Stimulated activated CD8-positive, alpha-beta memory T cell treated with anti-CD3 and anti-CD28 coated beads, Interleukin-4, amount 100 ng/mL, for 4 hours (primary cell): ENCODE measurements around the gene IP6K1.
"Not testable (repeated sequence)": the region's sequence is repeated elsewhere in the genome, so short reads cannot be mapped to it uniquely, and the experiment has no call there.

Source experiments
- DNase-seq, 2 donors: peaks; one replicate each; pipeline ENCODE4 v3.0.0-alpha.2; 2020; ENCODE audit warnings: low read depth in 2 of 2, low spot score in 1 of 2

Gene IP6K1

DNA sequence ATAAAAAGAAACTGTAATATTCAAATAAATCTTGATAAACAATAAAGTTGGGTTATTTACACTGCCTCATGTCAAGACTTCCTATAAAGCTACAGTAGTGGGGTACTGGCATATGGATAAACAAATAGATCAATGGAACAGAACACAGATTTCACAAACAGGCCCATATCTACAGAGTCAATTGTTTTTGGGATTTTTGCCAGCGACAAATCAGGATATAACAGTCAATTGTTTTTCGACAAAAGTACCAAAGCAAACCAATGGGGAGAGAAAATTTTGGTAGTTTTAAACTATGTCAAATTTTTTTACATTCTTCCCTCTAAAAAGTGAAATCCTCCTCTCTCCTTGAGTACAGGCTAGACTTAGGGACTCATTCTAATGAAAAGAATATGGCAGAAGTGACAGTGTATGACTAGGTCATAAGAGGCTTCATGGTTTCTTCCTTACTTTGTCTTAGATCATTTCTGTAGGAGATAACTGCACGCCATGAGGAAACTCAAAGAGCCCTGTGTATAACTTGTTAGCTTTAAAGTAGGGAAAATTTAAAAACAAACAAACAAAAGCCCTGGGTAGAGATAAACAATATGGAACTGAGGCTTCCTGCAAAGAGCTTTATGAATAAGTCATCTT, 16.9 kb downstream of the IP6K1 start:
- DNase-seq: no peak

DNA sequence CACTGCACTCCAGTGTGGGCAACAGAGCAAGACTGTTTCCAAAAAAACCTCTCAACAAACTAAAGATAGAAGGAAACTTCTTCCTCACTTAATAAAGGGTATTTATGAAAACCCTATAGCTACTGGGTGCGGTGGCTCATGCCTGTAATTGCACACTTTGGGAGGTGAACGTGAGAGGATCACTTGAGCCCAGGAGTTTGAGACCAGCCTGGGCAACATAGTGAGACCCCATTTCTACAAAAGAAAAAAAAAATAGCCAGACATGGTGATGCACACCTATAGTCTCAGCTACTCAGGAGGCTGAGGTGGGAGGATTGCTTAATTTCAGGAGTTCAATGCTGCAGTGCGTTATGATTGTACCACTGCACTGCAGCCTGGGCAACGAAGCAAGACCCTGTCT, 22.4 kb downstream of the IP6K1 start:
- no peak for DNase-seq

GRCh38 chr3:49761661-49762060, 24.7 kb downstream of the IP6K1 start:
- DNase-seq: no peak

DNA sequence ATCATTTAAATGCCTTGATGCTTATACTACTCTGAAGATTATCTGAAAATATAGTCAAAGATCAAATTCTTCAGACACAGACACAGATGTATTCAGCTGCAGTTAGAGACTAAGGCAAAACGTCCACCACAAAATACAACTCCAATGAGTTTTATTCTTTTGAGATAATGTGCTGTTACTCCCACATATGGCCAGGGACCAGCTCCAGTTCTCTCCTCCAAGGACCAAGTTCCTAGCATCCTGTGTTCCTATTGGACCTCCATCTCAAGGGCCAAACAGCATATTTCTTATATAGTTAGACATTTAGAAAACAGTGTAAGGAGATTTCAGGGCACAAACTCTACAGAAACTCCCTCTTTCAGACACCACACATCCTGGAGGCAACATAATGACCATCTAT, 27.1 kb downstream of the IP6K1 start:
- no peak for DNase-seq

DNA sequence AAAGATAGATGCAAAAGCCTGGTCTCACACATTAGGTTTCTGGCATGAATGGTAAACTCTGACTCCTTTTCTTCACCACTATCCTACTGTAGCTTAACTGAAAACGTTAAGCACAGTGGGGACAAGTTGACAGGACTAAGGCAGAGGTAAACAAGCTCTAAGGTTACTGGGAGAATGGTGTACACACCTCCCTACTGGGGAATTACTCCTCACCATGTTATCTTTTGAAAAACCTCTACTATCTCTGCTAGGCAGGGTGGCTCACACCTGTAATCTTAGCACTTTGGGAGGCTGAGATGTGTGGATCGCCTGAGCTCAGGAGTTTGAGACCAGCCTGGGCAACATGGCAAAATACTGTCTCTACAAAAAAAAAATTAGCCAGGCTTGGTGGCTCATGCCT, 29.1 kb downstream of the IP6K1 start:
- DNase-seq: no peak

DNA sequence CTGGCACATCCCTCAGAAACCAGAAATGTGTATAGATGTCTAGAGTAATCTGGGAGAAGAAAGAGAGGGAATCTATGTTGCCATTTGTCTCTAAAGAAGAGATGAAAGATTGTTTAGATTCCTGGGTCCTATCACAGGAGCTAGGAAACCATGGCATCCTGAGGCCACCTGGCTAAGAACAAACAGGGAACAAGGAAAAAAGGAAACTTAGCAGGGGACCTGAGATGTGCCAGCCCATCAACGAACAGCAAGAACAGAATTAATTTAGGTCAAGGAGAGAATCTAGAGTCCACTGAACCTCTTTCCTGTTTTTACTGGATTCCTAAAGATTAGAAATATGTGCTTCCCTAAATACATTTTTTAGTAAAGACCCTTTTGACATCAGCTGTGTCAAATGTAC, 30.3 kb downstream of the IP6K1 start:
- DNase-seq: no peak

GRCh38 chr3:49754536-49754935, 31.8 kb downstream of the IP6K1 start:
- no peak for DNase-seq

DNA sequence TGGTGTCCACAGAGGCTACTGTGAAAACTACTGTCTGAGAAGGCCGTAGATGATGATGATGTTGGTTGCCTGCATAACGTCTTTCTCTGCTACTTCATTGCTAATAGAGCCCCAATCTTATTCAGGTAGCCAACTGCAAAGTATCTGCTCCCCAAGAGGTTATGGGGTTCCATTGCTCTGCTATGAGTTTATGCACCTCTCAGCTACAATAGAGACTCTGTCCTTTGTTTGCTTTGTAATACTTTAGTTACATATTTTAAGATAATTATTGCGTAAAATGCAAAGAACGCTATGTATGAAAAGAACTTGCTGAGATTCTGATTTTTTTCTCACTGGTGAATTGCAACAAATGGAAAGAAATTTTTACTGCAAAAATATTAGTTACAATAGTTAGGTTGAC, 34.8 kb downstream of the IP6K1 start:
- DNase-seq: no peak

DNA sequence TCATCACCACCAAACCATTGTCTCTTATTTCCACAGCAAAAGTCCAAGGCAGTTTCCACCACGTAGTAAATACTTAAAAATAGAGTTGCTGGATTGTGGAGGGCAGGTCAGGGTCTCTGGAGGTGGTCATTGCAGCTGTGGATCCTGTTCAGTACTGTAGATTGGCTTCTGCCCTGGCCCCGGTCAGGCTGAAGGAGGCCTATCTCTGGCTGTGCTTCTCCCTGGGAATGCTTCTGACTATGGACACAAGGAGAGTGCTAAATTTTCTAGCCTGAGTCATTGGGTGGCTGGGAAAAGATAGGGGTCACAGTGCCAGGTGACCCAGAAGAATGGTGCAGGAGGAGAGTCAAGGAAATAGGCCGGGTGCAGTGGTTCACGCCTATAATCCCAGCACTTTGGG, 36.3 kb downstream of the IP6K1 start:
- no peak for DNase-seq

- not testable (repeated sequence) for DNase-seq
Observed at GRCh38 chr3:49748874-49749273, 37.5 kb downstream of the IP6K1 start.

GRCh38 chr3:49747792-49748480, 38.4 kb downstream of the IP6K1 start:
- no peak for DNase-seq

DNA sequence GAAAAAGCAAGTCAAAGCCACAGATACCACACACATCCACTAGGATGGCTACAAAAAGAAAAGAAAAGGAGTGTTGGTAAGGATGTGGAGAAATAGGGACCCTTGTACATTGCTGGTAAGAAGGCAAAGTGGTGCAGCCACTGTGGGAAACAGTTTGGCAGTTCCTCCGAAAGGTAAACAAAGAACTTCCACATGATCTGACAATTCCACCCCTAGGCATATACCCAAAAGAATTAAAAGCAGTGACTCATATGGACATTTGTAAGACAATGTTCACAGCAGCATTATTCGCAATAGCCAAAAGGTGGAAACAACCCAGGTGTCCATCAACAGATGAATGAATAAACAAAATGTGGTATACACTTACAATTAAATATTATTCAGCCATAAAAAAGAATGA, 40.4 kb downstream of the IP6K1 start:
- DNase-seq: no peak

- no peak for DNase-seq
Observed at GRCh38 chr3:49740427-49740826, 45.9 kb downstream of the IP6K1 start.

- no peak for DNase-seq
Observed at GRCh38 chr3:49738067-49738713, 48.2 kb downstream of the IP6K1 start.

DNA sequence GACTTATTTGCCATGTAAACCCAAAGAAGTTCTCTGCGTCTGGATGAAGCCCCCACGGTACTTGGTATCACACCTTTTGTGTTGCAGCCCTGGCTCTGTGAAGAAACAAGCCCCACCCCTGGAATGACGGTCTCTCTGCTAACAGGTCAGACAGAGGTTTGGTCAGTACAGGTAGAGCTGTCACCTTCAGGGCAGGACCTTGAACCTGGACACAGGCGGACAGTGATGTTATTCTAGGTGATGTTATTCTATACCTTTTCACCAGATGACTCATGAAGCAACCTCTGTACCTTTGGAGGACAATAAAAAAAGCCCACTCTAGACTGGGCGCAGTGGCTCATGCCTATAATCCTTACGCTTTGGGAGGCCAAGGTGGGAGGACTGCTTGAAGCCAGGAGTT, 51.6 kb downstream of the IP6K1 start:
- no peak for DNase-seq

DNA sequence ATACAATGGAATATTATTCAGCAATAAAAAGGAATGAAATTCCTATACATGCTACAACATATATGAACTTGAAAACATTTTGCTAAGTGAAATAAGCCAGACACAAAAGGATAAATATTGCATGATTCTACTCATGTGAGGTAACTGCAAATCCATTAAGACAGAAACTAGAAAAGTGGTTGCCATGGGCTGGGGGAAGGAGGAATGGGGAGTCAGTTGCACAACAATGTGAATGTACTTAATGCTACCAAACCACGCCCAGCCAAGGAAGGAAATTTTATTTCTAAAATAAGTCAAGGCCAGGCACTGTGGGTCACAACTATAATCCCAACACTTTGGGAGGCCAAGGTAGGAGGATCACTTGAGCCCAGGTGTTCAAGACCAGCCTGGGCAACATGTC, 52.8 kb downstream of the IP6K1 start:
- DNase-seq: no peak

- no peak for DNase-seq
Observed at GRCh38 chr3:49732597-49732996, 53.7 kb downstream of the IP6K1 start.

GRCh38 chr3:49729966-49730609, 56.3 kb downstream of the IP6K1 start:
- DNase-seq: no peak

DNA sequence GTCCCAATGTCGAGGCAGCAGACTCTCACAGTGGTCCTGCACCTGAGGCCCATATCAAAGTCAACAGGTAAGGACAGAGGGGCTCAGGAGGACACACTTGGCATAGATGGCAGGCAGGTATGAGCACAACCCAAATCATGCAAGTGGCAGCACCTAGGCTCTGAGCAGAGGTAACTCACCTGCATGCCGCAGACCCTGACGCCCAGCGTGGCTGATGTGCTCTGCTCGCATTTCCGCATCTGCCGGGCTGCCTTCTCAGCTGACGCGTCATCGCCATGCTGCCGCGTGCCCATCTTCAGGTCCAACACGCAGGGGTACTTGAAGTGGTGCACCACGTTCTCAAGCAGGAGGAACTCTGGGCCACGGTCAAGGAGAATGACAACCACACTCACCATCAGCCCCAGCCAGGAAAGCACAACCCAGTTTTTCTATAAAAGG, 58.4 kb downstream of the IP6K1 start:
- no peak for DNase-seq

GRCh38 chr3:49727154-49727923, 59.0 kb downstream of the IP6K1 start:
- DNase-seq: no peak

DNA sequence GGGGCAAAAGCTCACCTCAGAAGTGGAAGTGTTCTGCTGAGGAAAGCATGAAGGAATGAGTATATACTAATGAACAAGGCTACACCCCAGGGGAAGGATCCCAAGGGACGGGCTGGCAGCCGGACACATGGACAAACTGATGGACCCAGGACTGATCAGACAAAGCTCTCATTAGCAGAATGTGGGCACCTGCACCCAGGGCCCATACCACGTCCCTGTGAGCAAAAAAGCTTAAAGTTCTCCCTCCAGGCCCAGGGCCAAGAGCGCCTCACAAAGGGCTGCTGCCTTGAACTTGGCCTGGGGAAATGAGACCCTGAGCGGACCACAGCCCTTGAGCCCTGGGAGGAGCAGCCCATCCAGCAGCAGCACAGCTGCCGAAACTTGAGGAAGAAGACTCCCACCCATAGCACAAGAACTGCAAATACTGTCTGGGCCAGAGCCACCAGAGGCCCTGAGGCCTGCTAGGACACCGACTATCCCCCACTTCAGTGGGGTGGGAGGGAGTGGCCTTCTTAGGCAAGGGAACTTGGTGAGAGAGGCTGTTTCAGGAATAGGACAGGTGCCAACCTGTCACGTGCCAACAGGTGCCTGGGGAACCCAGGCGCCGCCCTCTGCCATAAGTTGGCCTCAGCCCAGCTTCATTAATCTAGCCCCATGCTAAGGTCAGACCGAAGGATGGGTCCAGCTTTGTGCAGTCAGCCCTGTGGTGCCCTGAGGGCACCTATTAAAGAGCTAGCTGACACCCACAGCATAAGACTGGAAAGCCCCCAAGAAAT, 60.2 kb downstream of the IP6K1 start:
- no peak for DNase-seq
